Activated CD8-positive, alpha-beta T cell treated with anti-CD3 and anti-CD28 coated beads for 36 hours (primary cell): Measurements from ENCODE around the gene KLF4. TPM values are rescaled to one million over a fixed set of nuclear protein-coding genes. Genes with fewer than 3 reads are reported as not detected.

Experiments used
- ATAC-seq: fragments of 200-7000 bp; cut with Tn5 transposase; one replicate; pipeline ENCODE4 v1.10.0; 2021; ENCODE audit warnings: mild to moderate bottlenecking, moderate library complexity
- CTCF ChIA-PET: fragments of 350-600 bp; sonication (Branson Sonifier 250); formaldehyde crosslinking; loops from one replicate; lab custom pipeline; 2021; ENCODE audit warnings: antibody characterized with exemption; lab: Charles Lee
- POLR2A ChIA-PET: fragments of 350-600 bp; sonication (Branson Sonifier 250); formaldehyde crosslinking; loops from one replicate; lab custom pipeline; 2021; ENCODE audit warnings: antibody characterized with exemption; lab: Charles Lee
- DNase-seq: peaks from one replicate; pipeline ENCODE4 v3.0.0-alpha.2; 2020
- H3K27ac Mint-ChIP-seq: one replicate; pipeline ENCODE4 v1.8.0; 2021; ENCODE audit warnings: mild to moderate bottlenecking, mixed read lengths
- H3K27me3 Mint-ChIP-seq: one replicate; pipeline ENCODE4 v1.8.0; 2021; ENCODE audit warnings: mixed read lengths
- H3K36me3 Mint-ChIP-seq: one replicate; pipeline ENCODE4 v1.8.0; 2021; ENCODE audit warnings: low read depth, mixed read lengths
- H3K4me1 Mint-ChIP-seq: one replicate; pipeline ENCODE4 v1.8.0; 2021; ENCODE audit warnings: low read depth, mixed read lengths
- H3K4me3 Mint-ChIP-seq: one replicate; pipeline ENCODE4 v1.8.0; 2021; ENCODE audit warnings: mild to moderate bottlenecking, moderate library complexity, mixed read lengths
- H3K9me3 Mint-ChIP-seq: one replicate; pipeline ENCODE4 v1.8.0; 2021; ENCODE audit warnings: mixed read lengths
- CTCF ChIP-seq: fragments of 200-600 bp; IDR thresholded peaks from one replicate; pipeline ENCODE4 v1.8.0; 2022; ENCODE audit warnings: antibody characterized with exemption, mild to moderate bottlenecking
- intact Hi-C: fragments of 100-400 bp; cut with micrococcal nuclease; formaldehyde crosslinking; loops from one replicate; pipeline ENCODE4 v1.10.0; 2022
- total RNA-seq, 2 experiments: library from RNA; stranded (reverse); gene quantifications; one replicate each; pipeline ENCODE4 v1.2.3, GENCODE V29; 2021

Gene KLF4
- total RNA-seq = 1 to 10 TPM; 1.6 to 1.7 TPM

- peaks cover 8% of the 10 kb centered on the region for H3K4me1 Mint-ChIP-seq
- H3K9me3 Mint-ChIP-seq = no peaks in the 10 kb centered on the region
- DNase-seq = peak; percentile 82
- ChIA-PET CTCF (no interaction called here), POLR2A (no interaction called here)
- peak; percentile 86 for ATAC-seq
- peaks cover 63% of the 10 kb centered on the region for H3K27me3 Mint-ChIP-seq
- H3K27ac Mint-ChIP-seq = no peak within 1 kb of the TSS
- no peak for TF ChIP-seq CTCF
- H3K4me3 Mint-ChIP-seq = peak within 1 kb of the TSS; percentile 59
- H3K36me3 Mint-ChIP-seq = no peaks in the 10 kb centered on the region
- intact Hi-C loops = loop anchor here (10.0 kb wide), 1 partner anchor 55 kb away; no protein-coding TSS in a partner anchor
Observed at GRCh38 chr9:107489687-107490605, at the start of gene KLF4. TSS of gene KLF4 (minus strand) at chr9:107489769. CDS start at chr9:107489172, 597 bp downstream.

- POLR2A ChIA-PET = no interaction called here
- no peak for ATAC-seq
- intact Hi-C loops = no loop called here
- Mint-ChIP-seq H3K4me3 (no peak overlapping the region), H3K4me1 (no peaks in the 10 kb centered on the region), H3K27ac (no peak overlapping the region), H3K9me3 (no peaks in the 10 kb centered on the region), H3K36me3 (no peaks in the 10 kb centered on the region), H3K27me3 (no peaks in the 10 kb centered on the region)
- no peak for DNase-seq
- CTCF ChIA-PET = no interaction called here
- no peak for TF ChIP-seq CTCF
Observed at GRCh38 chr9:107536462-107536861, 46.9 kb upstream of the KLF4 start.

- no peak overlapping the region for H3K4me3 Mint-ChIP-seq
- ATAC-seq = no peak
- DNase-seq = no peak
- intact Hi-C loops = no loop called here
- no peaks in the 10 kb centered on the region for H3K36me3 Mint-ChIP-seq
- no peak for TF ChIP-seq CTCF
- ChIA-PET POLR2A (no interaction called here), CTCF (no interaction called here)
- H3K27ac Mint-ChIP-seq = no peak overlapping the region
- H3K9me3 Mint-ChIP-seq = no peaks in the 10 kb centered on the region
- no peaks in the 10 kb centered on the region for H3K27me3 Mint-ChIP-seq
- H3K4me1 Mint-ChIP-seq = no peaks in the 10 kb centered on the region
Observed at GRCh38 chr9:107534510-107535078, 45.0 kb upstream of the KLF4 start.

- H3K4me1 Mint-ChIP-seq = no peaks in the 10 kb centered on the region
- no peak overlapping the region for H3K4me3 Mint-ChIP-seq
- no peak for TF ChIP-seq CTCF
- CTCF ChIA-PET = no interaction called here
- H3K9me3 Mint-ChIP-seq = no peaks in the 10 kb centered on the region
- no peaks in the 10 kb centered on the region for H3K36me3 Mint-ChIP-seq
- intact Hi-C loops = no loop called here
- no peaks in the 10 kb centered on the region for H3K27me3 Mint-ChIP-seq
- no peak overlapping the region for H3K27ac Mint-ChIP-seq
- no peak for DNase-seq
- no peak for ATAC-seq
- POLR2A ChIA-PET = no interaction called here
Observed at GRCh38 chr9:107530679-107531078, 41.1 kb upstream of the KLF4 start.

- ChIA-PET CTCF (interaction anchor here (0.6 kb wide), 1 partner anchor 508 kb away, joined by 4 read pairs; no protein-coding TSS in a partner anchor), POLR2A (no interaction called here)
- Mint-ChIP-seq H3K4me1 (no peaks in the 10 kb centered on the region), H3K36me3 (no peaks in the 10 kb centered on the region), H3K4me3 (no peak overlapping the region), H3K9me3 (no peaks in the 10 kb centered on the region), H3K27ac (no peak overlapping the region), H3K27me3 (no peaks in the 10 kb centered on the region)
- intact Hi-C loops = no loop called here
- ATAC-seq (no peak), DNase-seq (no peak)
- TF ChIP-seq CTCF = no peak
Observed at GRCh38 chr9:107528686-107529085, 39.1 kb upstream of the KLF4 start.
